Loucy (cell line): Measurements from ENCODE around the gene EEF1A2.

Source experiments
- H2AFZ ChIP-seq: fragments of 200-600 bp; sonication (generic); 2 replicates; pipeline ENCODE4 v1.6.0; 2016; ENCODE audit warnings: antibody characterized with exemption, mild to moderate bottlenecking, low read length, moderate library complexity
- H3F3A ChIP-seq: fragments of 200-600 bp; 2 replicates; pipeline ENCODE4 v1.6.0; 2016; ENCODE audit warnings: antibody characterized with exemption, low read depth, mild to moderate bottlenecking
- H3K27me3 ChIP-seq: fragments of 200-600 bp; sonication (generic); 2 replicates; pipeline ENCODE4 v1.6.1; 2014; ENCODE audit warnings: low read length, mild to moderate bottlenecking; ENCODE audit not compliant: insufficient read depth, poor library complexity, severe bottlenecking
- H3K36me3 ChIP-seq: fragments of 200-600 bp; sonication (generic); 2 replicates; pipeline ENCODE4 v1.6.1; 2016; ENCODE audit warnings: low read length; ENCODE audit not compliant: insufficient read depth
- H3K4me1 ChIP-seq: fragments of 200-600 bp; sonication (generic); 2 replicates; pipeline ENCODE4 v1.5.1; 2014; ENCODE audit warnings: low read length, mild to moderate bottlenecking; ENCODE audit not compliant: insufficient read depth, poor library complexity, severe bottlenecking
- H3K4me2 ChIP-seq: fragments of 200-600 bp; sonication (generic); 2 replicates; pipeline ENCODE4 v1.6.0; 2014; ENCODE audit warnings: antibody characterized with exemption, low read length, low read depth, mild to moderate bottlenecking; ENCODE audit not compliant: poor library complexity, severe bottlenecking
- H3K4me3 ChIP-seq: fragments of 200-600 bp; sonication (generic); 2 replicates; pipeline ENCODE4 v1.5.1; 2014; ENCODE audit warnings: low read length, mild to moderate bottlenecking, mixed read lengths; ENCODE audit not compliant: poor library complexity, severe bottlenecking
- H3K79me2 ChIP-seq: fragments of 200-600 bp; sonication (generic); 2 replicates; pipeline ENCODE4 v1.6.1; 2014; ENCODE audit warnings: low read length; ENCODE audit not compliant: insufficient read depth
- H3K9ac ChIP-seq: fragments of 200-600 bp; sonication (generic); 2 replicates; pipeline ENCODE4 v1.6.0; 2014; ENCODE audit warnings: mild to moderate bottlenecking, low read depth, low read length, moderate library complexity; ENCODE audit not compliant: poor library complexity, severe bottlenecking
- H3K9me2 ChIP-seq: fragments of 200-600 bp; sonication (generic); replicated peaks from 2 replicates; pipeline ENCODE4 v1.6.1; 2016; ENCODE audit warnings: low read depth, low read length, mixed read lengths
- H3K9me3 ChIP-seq: fragments of 200-600 bp; sonication (generic); 2 replicates; pipeline ENCODE4 v1.6.1; 2014; ENCODE audit warnings: mild to moderate bottlenecking, antibody characterized with exemption, low read length, low read depth; ENCODE audit not compliant: insufficient read depth
- H4K20me1 ChIP-seq: fragments of 200-600 bp; sonication (generic); 2 replicates; pipeline ENCODE4 v1.6.0; 2014; ENCODE audit warnings: antibody characterized with exemption, low read length, mild to moderate bottlenecking; ENCODE audit not compliant: insufficient read depth, poor library complexity, severe bottlenecking
- CTCF ChIP-seq: fragments of 200-600 bp; sonication (generic); conservative IDR thresholded peaks from 2 replicates; pipeline ENCODE4 v1.5.1; 2014; ENCODE audit warnings: mild to moderate bottlenecking, antibody characterized with exemption, low read length
- EZH2phosphoT487 ChIP-seq: fragments of 200-600 bp; IDR thresholded peaks from 2 replicates; pipeline ENCODE4 v1.6.1; 2018; ENCODE audit warnings: antibody characterized with exemption, mild to moderate bottlenecking, moderate library complexity, borderline replicate concordance

The EEF1A2 gene

GRCh38 chr20:63534427-63534830 lies 35.5 kb upstream of the EEF1A2 start:
- H3K4me1 ChIP-seq: peaks cover 12% of the 10 kb centered on the region
- H3K27me3 ChIP-seq: no peaks in the 10 kb centered on the region
- no peaks in the 10 kb centered on the region for H3K9me2 ChIP-seq
- H3F3A ChIP-seq: no peaks in the 10 kb centered on the region
- H3K4me2 ChIP-seq: no peak overlapping the region
- H3K9ac ChIP-seq: no peak overlapping the region
- H4K20me1 ChIP-seq: no peaks in the 10 kb centered on the region
- no peaks in the 10 kb centered on the region for H3K79me2 ChIP-seq
- H3K4me3 ChIP-seq: no peak overlapping the region
- TF ChIP-seq EZH2phosphoT487 (no peak), CTCF (no peak)
- H2AFZ ChIP-seq: no peak overlapping the region
- H3K36me3 ChIP-seq: no peaks in the 10 kb centered on the region
- H3K9me3 ChIP-seq: no peaks in the 10 kb centered on the region

GRCh38 chr20:63533871-63534393 lies 35.0 kb upstream of the EEF1A2 start:
- Histone ChIP-seq H3K9me3 (no peaks in the 10 kb centered on the region), H3K9me2 (no peaks in the 10 kb centered on the region), H3K4me1 (peaks cover 12% of the 10 kb centered on the region), H3K4me3 (no peak overlapping the region), H3K36me3 (no peaks in the 10 kb centered on the region), H3K9ac (no peak overlapping the region), H3K4me2 (no peak overlapping the region), H3K27me3 (no peaks in the 10 kb centered on the region), H3F3A (no peaks in the 10 kb centered on the region), H4K20me1 (no peaks in the 10 kb centered on the region), H3K79me2 (no peaks in the 10 kb centered on the region), H2AFZ (no peak overlapping the region)
- TF ChIP-seq CTCF (no peak), EZH2phosphoT487 (no peak)

GRCh38 chr20:63533388-63533787 lies 34.5 kb upstream of the EEF1A2 start:
- Histone ChIP-seq H3K9me2 (no peaks in the 10 kb centered on the region), H3K79me2 (no peaks in the 10 kb centered on the region), H3K4me2 (no peak overlapping the region), H3K9me3 (no peaks in the 10 kb centered on the region), H2AFZ (no peak overlapping the region), H3F3A (no peaks in the 10 kb centered on the region), H4K20me1 (no peaks in the 10 kb centered on the region), H3K4me3 (no peak overlapping the region), H3K36me3 (no peaks in the 10 kb centered on the region), H3K27me3 (no peaks in the 10 kb centered on the region), H3K9ac (no peak overlapping the region), H3K4me1 (peaks cover 11% of the 10 kb centered on the region)
- no peak for TF ChIP-seq EZH2phosphoT487
- TF ChIP-seq CTCF: no peak
